NCI-H345 treated with DMSO at 0.1 percent for 48 hours (cell line): ENCODE measurements around the gene ZNF354C.

Source experiments
- DNase-seq: peaks from one replicate; lab custom pipeline; 2025; ENCODE audit not compliant: unreplicated experiment; lab: John Stamatoyannopoulos, UW

ZNF354C gene

GRCh38 chr5:179113945-179114641 is 53.9 kb downstream of the ZNF354C start:
- no peak for DNase-seq

GRCh38 chr5:179114756-179115155 is 54.6 kb downstream of the ZNF354C start:
- no peak for DNase-seq

- DNase-seq = no peak
These were observed 55.1 kb downstream of the ZNF354C start for GRCh38 chr5:179115307-179115706.

GRCh38 chr5:179115845-179116524 is 55.8 kb downstream of the ZNF354C start:
- no peak for DNase-seq

- DNase-seq = no peak
These were observed 58.2 kb downstream of the ZNF354C start for GRCh38 chr5:179118338-179118737.

- DNase-seq = no peak
These were observed 58.7 kb downstream of the ZNF354C start for GRCh38 chr5:179118756-179119414.

- DNase-seq = no peak
These were observed 59.4 kb downstream of the ZNF354C start for GRCh38 chr5:179119415-179120170.

- no peak for DNase-seq
These were observed 60.3 kb downstream of the ZNF354C start for GRCh38 chr5:179120421-179120861.

GRCh38 chr5:179120951-179121666 is 60.9 kb downstream of the ZNF354C start:
- DNase-seq = no peak

GRCh38 chr5:179121667-179122111 is 61.5 kb downstream of the ZNF354C start:
- no peak for DNase-seq

GRCh38 chr5:179122411-179123108 is 62.4 kb downstream of the ZNF354C start:
- no peak for DNase-seq

- no peak for DNase-seq
These were observed 62.9 kb downstream of the ZNF354C start for GRCh38 chr5:179123109-179123426.

- DNase-seq = no peak
These were observed 63.5 kb downstream of the ZNF354C start for GRCh38 chr5:179123491-179124272.

- DNase-seq = no peak
These were observed 64.2 kb downstream of the ZNF354C start for GRCh38 chr5:179124273-179124852.

- DNase-seq = no peak
These were observed 64.9 kb downstream of the ZNF354C start for GRCh38 chr5:179124853-179125788.

GRCh38 chr5:179125789-179126505 is 65.8 kb downstream of the ZNF354C start:
- DNase-seq = no peak

GRCh38 chr5:179126506-179126991 is 66.4 kb downstream of the ZNF354C start:
- no peak for DNase-seq
